Measurements from ENCODE around the gene AQP4.

Gene AQP4

DNA sequence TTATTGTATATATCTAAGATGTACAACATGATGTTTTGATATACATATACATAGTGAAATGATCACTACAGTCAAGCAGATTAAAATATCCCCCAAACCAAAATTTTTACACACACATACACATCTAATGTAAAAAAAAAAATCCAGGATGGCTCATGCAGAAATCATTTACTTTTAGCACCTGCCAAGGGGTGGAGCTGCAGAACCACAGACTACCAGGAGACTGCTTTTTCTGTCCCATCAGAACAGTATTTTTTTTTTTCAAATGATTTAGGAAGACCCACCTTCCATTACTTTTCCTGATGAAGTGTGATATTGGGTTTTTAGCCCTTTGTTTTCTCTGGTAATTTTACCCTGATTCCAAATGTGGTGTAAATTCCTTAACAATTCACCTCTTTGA is 61.9 kb downstream of the AQP4 start:
- CTCF ChIA-PET: interaction anchor here (0.6 to 2.9 kb wide), 10 partner anchors 8 to 384 kb away, joined by 3 to 11 read pairs (median 4); no protein-coding TSS in a partner anchor
- POLR2A ChIA-PET: no interaction called here
- DNase-seq (ENCODE audit: extremely low spot score): no peak
- TF ChIP-seq ELF4 (IDR thresholded peaks at IDR 0.05): no peak
- 0 out of 2 replicates have a peak, but pooled peaks have one; percentile 27 for TF ChIP-seq ZNF384 (IDR thresholded peaks at IDR 0.05)
- TF ChIP-seq CTBP1 (IDR thresholded peaks at IDR 0.05; ENCODE audit: borderline replicate concordance): no peak
- TF ChIP-seq ARNT (IDR thresholded peaks at IDR 0.05): no peak
- no peak for TF ChIP-seq HDGF (IDR thresholded peaks at IDR 0.05; ENCODE audit: borderline replicate concordance)

DNA sequence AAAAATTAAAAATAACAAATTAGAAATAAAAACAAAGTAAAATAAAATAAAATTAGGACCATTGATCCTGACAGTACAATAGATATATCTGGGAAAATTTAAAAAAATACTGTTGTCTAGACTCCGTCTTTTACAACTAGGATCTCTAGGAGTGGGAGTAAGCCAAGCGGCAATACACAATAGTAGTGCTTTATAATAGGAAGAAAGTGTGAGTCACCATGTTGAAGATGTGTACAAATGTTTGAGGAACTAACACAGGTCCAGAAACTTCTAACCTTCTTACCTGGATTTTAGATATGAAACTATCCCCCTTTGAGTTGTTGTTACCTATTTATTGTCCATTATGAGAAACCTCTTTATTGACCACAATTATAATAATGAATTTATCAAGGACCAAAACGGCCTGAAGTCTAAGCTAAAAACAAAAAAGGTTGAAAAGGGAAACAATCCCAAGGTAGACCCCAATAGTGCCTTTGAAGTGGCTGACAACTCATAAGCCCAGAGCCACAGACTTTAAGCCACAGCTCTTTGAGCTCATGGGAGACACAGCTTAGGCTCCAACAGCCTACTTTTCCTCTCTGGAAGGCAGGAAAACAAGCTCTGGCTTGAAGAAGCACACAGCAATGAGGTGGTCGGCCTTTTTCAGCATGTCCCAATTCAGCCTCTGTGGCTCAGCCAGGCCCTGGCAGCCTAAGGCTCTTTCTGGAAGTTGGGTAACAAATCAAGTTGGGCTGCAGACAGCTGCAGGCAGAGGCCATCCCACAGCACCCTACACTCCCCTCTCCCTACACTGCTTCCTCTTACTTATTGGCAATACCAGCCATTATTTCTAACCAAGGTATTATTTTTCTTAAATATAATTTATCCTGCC is 62.9 kb downstream of the AQP4 start:
- no peak for DNase-seq (ENCODE audit: extremely low spot score)
- CTCF ChIA-PET: interaction anchor here (1.6 kb wide), 1 partner anchor 216 kb away, joined by 4 read pairs; no protein-coding TSS in a partner anchor
- POLR2A ChIA-PET: no interaction called here
- TF ChIP-seq FOXM1 (IDR thresholded peaks at IDR 0.05; ENCODE audit: borderline replicate concordance) (no peak), CTBP1 (IDR thresholded peaks at IDR 0.05; ENCODE audit: borderline replicate concordance) (no peak), SP1 (IDR thresholded peaks at IDR 0.05) (no peak), FOXK2 (IDR thresholded peaks at IDR 0.05) (no peak), BHLHE40 (IDR thresholded peaks at IDR 0.05; ENCODE audit: borderline replicate concordance) (no peak)
- TF ChIP-seq, protein P1, sequence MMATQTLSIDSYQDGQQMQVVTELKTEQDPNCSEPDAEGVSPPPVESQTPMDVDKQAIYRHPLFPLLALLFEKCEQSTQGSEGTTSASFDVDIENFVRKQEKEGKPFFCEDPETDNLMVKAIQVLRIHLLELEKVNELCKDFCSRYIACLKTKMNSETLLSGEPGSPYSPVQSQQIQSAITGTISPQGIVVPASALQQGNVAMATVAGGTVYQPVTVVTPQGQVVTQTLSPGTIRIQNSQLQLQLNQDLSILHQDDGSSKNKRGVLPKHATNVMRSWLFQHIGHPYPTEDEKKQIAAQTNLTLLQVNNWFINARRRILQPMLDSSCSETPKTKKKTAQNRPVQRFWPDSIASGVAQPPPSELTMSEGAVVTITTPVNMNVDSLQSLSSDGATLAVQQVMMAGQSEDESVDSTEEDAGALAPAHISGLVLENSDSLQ (IDR thresholded peaks at IDR 0.05): no peak

Data from HEK293T (cell line).